Esophagus muscularis mucosa (tissue), 3 donors: Measurements from ENCODE around the gene ZMYND19.

Experiments used
- EP300 ChIP-seq: sonication (generic); formaldehyde crosslinking; IDR thresholded peaks from one replicate; pipeline ENCODE4 v1.6.1; 2017; ENCODE audit warnings: antibody characterized with exemption
- TF ChIP-seq, protein P1 (sequence below), 3 experiments: fragments of 200-600 bp in 2 of 3; fragments of 450-650 bp in 1 of 3; sonication (generic) in 2 of 3; IDR thresholded peaks; one replicate each; pipeline ENCODE4 v1.5.1; 2017 to 2019; ENCODE audit warnings: antibody characterized with exemption in 3 of 3, mild to moderate bottlenecking in 2 of 3, moderate library complexity in 1 of 3

- TF ChIP-seq, protein P1, sequence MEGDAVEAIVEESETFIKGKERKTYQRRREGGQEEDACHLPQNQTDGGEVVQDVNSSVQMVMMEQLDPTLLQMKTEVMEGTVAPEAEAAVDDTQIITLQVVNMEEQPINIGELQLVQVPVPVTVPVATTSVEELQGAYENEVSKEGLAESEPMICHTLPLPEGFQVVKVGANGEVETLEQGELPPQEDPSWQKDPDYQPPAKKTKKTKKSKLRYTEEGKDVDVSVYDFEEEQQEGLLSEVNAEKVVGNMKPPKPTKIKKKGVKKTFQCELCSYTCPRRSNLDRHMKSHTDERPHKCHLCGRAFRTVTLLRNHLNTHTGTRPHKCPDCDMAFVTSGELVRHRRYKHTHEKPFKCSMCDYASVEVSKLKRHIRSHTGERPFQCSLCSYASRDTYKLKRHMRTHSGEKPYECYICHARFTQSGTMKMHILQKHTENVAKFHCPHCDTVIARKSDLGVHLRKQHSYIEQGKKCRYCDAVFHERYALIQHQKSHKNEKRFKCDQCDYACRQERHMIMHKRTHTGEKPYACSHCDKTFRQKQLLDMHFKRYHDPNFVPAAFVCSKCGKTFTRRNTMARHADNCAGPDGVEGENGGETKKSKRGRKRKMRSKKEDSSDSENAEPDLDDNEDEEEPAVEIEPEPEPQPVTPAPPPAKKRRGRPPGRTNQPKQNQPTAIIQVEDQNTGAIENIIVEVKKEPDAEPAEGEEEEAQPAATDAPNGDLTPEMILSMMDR (IDR thresholded peaks at IDR 0.05) = no peak
- no peak for TF ChIP-seq EP300
These were observed 43.7 kb upstream of the ZMYND19 start for GRCh38 chr9:137634016-137634415.
